NCI-H345 treated with DMSO at 0.1 percent for 48 hours (cell line): ENCODE data around the gene ERP27.

ENCODE experiments used
- DNase-seq: peaks from one replicate; lab custom pipeline; 2025; ENCODE audit not compliant: unreplicated experiment; lab: John Stamatoyannopoulos, UW

Gene ERP27

GRCh38 chr12:14959916-14960496 lies 21.7 kb upstream of the ERP27 start:
- DNase-seq, result no peak

- no peak for DNase-seq
These were observed 21.1 kb upstream of the ERP27 start for GRCh38 chr12:14959463-14959862.

- DNase-seq, result no peak
These were observed 20.7 kb upstream of the ERP27 start for GRCh38 chr12:14959126-14959440.

GRCh38 chr12:14958361-14959125 lies 20.2 kb upstream of the ERP27 start:
- DNase-seq, result no peak

- no peak for DNase-seq
These were observed 19.3 kb upstream of the ERP27 start for GRCh38 chr12:14957551-14958168.

- no peak for DNase-seq
These were observed 18.6 kb upstream of the ERP27 start for GRCh38 chr12:14956905-14957304.

- DNase-seq, result no peak
These were observed 17.9 kb upstream of the ERP27 start for GRCh38 chr12:14956024-14956891.

- DNase-seq, result no peak
These were observed 15.9 kb upstream of the ERP27 start for GRCh38 chr12:14954269-14954668.

- no peak for DNase-seq
These were observed 15.4 kb upstream of the ERP27 start for GRCh38 chr12:14953752-14954151.

- no peak for DNase-seq
These were observed 14.1 kb upstream of the ERP27 start for GRCh38 chr12:14952299-14952921.

- no peak for DNase-seq
These were observed 13.5 kb upstream of the ERP27 start for GRCh38 chr12:14951851-14952250.

- no peak for DNase-seq
These were observed 12.8 kb upstream of the ERP27 start for GRCh38 chr12:14950982-14951746.

- no peak for DNase-seq
These were observed 12.1 kb upstream of the ERP27 start for GRCh38 chr12:14950421-14950820.

- no peak for DNase-seq
These were observed 11.3 kb upstream of the ERP27 start for GRCh38 chr12:14949631-14950030.

- no peak for DNase-seq
These were observed 10.3 kb upstream of the ERP27 start for GRCh38 chr12:14948672-14949071.

GRCh38 chr12:14946861-14947260 lies 8.5 kb upstream of the ERP27 start:
- no peak for DNase-seq

GRCh38 chr12:14946162-14946561 lies 7.8 kb upstream of the ERP27 start:
- DNase-seq, result no peak

- DNase-seq, result no peak
These were observed 4.0 kb upstream of the ERP27 start for GRCh38 chr12:14942196-14942931.

- DNase-seq, result no peak
These were observed 3.0 kb upstream of the ERP27 start for GRCh38 chr12:14941369-14941768.

GRCh38 chr12:14937689-14938088 lies 648 bp downstream of the ERP27 start:
- DNase-seq, result no peak
